NCI-H524 (cell line): ENCODE results near the gene AK3.

ENCODE experiments used
- DNase-seq, 2 experiments: peaks; one replicate each; lab custom pipeline; 2025; lab: John Stamatoyannopoulos, UW

The AK3 gene

DNA sequence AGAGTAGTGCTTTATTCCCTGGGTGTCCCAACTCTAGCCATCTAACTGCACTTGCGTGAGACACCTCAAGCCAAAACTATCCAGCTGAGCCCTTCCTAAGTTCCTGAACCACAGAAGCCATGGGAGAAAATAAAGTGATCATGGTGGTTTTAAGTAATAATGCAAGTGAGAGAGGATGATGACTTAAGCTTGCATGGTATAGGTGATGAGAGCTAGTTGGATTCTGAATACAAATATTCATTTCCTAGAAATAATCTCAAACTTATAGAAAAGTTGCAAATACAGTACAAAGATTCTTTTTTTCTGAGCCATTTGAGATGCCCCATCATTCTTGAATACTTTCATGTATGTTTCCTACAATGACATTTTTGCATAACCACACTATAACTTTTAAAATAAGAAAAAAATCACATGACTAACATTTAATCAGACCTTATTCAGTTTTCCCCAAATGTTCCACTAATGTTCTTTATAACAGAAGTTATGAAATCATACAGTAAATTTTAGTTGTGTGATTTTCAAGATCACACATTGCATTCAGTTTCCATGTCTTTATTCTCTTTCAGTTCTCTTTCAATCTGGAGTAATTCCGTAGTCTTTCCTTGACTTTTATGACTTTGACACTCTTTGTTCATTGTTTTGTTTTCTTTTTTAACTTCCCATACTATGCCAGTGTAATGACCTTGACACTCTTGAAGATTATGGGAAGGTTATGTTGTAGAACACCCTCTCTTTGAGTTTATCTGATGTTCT lies 5.5 kb upstream of the AK3 start:
- no peak for DNase-seq

DNA sequence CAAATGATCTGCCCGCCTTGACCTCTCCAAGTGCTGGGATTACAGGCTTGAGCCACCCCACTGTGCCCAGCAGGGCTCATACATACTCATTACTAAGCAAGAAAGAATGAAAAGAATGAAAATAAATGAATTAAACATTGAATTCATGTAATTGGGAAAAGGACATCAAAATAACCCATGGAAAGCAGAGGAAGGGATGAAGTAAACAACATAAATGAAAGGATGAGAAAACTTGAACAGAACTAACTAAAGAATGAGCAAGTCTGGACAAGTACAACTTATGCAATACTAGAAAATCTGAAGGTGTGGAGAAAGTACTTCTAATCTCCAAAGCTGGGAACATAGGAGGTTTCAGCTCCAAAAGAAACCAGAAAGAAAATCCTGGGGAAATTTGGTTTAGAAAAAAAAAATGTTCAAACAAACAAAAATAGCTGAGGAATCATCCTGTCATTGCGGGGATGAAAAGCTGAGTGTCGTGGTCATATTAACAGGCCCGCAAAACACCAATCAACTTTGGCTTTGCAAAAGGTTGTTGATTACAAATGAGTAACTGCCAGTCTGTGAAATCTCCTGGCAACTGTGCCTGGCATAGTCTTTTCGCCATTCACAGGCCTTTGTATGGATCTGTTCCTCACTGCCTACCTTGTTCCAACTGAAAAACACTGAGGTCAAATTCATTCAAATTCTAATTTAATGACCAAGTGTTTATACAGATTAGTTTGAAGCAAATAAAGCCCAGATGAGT lies 2.3 kb upstream of the AK3 start:
- no peak for DNase-seq

DNA sequence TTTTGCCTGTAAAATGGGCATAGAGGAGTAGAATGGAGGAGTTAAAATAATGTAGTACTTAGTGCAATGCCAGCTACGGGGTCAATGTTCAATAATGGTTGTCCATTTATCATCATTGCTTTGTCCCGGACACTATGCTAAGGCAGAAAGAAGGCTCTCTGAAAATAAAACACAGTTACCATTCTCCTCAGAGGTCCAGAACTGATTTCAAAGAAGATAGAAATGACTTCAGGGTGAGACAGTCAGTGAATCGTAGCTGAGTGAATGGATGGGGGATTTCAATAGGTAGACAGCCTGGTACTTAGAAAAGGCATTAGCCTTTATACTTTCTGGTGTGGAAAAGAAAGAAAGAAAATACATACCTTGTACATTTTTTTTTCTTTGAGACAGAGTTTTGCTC lies 1.2 kb upstream of the AK3 start:
- no peak for DNase-seq

DNA sequence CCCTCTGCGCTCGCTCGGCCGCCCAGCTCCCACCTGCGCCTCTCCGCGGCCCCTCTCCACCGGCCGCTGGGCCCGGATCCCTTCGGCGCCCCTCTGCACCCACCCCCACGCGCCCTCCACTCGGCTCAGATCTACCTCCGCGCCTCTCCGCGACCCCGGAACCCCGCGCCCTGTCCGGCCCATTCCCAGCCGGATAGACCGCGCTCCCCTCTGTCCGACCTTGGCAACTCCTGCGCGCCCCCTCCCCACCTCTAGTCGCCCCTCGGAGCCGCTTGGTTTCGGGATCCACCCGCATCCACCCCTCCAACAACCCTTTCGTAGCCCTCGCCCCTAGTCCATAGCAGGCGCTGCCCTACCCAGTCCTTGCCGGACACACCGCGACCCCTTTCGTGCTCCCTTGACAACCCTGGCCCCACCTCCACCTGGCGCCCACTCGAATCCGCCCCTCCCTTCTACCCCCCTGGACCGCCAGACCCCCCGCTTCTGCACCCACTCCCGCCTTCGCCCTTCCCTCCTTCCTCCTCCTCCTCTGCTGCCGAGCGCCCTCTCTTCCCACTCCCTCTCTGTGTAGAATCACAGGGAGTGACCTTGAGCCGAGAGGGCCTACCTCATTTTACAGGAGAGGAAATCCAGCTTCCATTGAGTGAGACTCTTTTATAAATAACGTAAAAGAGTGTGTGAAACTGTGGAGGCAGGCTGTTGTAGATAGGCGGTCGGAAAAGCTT lies 525 bp upstream of the AK3 start:
- DNase-seq, result peak in 1 of 2 experiments; percentile 43

DNA sequence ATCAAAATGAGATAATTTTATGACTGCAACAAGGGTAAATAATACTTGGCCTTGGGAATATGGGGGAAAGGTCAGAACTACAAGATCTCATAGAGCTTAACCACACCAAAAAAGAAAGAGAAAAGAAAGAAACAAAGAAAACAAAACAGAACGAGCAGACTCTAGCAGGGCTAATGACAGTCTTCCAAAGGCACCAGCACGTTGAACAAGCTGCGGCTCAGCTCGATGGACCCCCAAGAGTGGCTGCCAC lies 689 bp downstream of the AK3 start:
- peak in 1 of 2 experiments; percentile 15 for DNase-seq

DNA sequence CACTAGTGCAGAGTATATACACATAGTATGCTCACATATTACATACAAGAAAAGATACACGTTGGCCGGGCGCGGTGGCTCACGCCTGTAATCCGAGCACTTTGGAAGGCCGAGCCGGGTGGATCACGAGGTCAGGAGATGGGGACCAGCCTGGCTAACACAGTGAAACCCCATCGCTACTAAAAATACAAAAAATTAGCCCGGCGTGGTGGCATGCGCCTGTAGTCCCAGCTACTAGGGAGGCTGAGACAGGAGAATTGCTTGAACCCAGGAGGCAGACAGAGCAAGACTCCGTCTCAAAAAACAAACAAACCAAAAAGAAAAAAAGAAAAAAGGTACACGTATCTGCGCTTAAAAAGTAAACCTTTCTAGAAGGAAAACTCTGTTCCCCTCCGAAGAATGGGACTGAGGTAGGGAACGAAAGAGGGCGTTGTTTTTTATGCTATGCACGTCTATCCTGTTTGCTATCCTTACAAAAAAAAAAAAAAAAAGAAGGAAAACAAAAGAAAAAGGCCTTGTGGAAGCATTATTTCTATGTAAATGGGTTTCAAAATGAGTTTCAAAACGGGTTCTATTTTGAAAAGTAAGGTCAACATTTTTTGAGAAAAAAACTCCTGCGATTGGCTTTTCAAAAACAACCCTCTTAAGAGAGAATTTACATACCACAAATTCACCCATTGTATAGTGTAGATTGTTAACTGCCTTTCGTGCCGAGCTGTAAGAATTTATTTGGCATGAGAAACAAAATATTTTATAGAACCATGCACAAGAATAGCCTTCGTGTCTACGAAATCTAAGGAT lies 1.2 kb downstream of the AK3 start:
- no peak for DNase-seq

DNA sequence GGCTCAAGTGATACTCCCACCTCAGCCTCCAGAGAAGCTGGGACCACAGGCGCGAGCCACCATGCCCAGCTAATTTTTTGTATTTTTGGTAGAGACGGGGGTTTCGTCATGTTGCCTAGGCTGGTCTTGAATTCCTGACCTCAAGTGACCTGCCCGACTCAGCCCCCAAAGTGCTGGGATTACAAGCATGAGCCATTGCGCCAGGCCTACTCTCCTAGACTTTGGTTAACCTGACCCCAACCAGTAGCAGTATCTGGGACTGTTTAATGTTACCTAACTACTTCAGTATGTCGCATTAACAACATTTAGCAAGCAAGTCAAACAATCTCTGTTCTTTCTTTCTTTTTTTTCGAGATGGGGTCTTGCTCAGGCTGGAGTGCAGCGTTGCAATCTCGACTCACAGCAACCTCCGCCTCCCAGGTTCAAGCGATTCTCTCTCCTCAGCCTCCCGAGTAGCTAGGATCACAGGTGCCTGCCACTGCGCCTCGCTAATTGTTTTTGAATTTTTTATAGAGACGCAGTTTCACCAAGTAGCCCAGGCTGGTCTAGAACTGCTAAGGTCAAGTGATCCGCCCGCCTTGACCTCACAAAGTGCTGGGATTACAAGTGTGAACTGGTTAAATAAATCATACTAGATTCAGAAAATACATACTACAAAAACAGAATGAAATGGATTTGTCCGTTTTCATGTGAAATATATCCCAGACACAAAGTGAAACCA lies 2.0 kb downstream of the AK3 start:
- DNase-seq, result no peak

DNA sequence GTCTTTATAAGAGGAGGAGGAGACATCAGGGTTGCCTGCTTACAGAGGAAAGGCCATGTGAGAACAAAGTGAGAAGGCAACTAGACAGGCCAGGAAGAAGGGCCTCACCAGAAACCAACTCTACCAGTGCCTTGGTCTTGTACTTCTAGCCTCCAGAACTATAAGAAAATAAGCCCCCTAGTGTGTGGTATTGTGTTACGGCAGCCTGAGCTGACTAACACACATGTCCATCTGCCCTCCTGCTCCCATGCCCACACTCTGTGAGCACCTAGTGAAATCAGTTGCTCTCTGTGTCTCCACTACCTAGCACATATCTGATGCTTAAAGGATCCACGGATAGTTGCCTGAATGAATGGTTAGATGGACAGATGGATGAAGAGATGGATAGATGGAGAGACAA lies 6.9 kb downstream of the AK3 start:
- peak in 1 of 2 experiments; percentile 14 for DNase-seq

DNA sequence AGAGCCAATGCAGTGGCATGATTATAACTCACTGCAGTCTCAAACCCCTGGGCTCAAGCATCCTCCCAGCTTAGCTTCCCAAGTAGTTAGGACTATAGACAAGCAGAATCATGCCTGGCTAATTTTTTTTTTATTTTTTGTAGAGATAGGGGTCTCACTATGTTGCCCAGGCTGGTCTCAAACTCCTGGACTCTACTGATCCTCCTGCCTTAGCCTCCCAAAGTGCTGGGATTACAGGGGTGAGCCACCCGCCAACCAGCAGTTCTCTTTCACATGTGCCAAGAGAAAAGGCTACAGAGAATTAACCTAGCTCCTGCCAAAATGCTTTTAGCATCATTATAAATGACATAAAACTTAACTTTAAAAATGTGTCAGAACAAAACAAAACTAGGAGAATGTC lies 8.1 kb downstream of the AK3 start:
- no peak for DNase-seq

DNA sequence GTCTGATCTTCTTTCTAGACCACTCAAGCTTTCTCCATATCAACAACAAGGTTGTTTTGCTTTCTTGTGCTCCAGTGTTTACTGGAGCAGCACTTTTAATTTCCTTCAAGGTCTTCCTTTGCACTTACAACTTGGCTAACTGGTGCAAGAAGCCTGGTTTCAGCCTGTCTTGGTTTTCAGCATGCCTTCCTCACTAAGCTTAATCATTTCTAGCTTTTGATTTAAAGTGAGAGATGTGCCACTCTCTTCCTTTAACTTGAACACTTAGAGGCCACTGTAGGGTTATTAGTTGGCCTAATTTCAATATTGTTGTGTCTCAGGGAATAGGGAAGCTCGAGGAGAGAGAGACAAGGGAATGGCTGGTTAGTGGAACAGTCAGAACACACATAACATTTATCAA lies 13.4 kb downstream of the AK3 start:
- DNase-seq, result no peak

DNA sequence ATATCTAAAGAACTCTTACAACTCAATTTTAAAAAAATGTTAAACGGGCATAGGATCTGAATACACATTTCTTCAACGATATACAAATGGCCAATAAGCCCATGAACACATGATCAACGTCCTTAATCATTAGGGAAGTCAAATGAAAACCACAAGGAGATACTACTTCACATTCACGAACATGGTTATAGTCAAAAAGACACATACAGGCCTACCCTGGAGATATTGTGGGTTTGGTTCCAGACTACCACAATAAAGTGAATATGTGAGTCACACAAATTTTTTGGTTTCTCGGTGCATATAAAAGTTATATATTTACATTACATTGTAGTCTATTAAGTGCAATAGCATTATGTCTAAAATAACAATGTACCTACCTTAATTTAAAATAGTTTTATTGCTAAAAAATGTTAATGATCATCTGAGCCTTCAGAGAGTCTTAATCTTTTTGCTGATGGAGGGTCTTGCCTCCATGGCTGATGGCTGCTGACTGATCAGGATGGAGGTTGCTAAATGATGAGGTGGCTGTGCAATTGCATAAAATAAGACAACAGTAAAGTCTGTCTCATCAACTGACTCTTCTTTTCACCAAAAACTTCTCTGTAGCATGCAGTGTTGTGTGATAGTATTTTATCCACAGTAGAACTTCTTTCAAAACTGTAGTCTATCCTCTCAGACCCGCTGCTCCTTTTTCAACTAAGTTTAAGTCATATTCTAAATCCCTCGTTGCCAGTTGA lies 15.1 kb downstream of the AK3 start:
- DNase-seq, result no peak

DNA sequence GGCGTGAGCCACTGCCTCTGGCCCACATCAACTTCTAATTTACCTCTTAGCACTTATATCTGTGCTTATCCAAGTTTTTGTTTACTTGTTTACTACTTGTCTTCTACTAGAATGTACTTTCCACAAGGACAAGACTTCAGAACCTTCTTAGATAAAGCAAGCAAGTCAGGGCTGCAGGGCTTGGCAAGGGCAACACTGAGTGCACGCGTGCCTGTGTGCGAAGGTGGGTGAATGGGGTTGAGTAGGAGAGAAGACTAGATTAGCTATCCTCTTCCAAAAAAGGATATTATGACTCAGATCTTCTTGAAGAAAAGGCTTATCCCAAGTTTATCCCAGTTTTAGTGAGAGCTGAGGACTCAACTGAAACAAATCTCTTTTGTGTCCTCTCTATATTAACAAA lies 19.3 kb downstream of the AK3 start:
- no peak for DNase-seq

DNA sequence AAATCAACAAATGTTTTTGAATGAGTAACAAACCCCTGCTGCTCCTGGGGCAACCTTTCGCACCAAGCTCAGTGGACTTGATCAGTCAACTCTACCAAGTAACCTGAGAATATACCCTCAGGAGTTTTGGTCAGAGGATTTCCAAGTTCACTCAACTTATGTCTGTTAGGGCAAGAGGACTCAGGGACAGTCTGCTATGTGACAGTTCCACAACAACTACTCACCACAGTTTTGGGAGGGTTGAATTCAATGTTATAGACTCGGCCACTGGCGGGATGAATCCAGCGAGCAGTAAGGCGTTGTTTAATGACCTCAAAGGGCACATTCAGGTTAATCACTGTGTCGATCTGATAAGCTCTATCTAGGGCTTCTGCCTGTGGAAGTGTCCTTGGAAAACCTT lies 22.1 kb downstream of the AK3 start:
- DNase-seq, result no peak

DNA sequence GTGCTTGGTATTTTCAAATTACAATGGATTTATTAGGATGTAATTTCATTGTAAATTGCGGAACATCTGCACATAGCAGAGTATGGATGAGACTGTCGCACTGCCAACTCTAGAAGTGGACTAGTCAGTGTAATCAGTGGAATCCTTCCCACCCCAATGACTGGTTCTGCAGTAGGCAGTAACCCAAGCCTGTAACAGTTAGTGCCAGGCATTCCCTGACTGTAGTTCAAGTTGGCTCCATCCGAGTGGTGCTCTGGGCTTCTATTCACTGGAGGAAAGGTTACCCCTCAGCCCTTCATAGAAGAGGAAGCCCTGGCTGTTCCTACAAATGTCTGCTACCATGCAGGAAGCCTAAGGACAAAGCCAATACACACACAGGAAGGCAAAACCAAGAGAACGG lies 23.2 kb downstream of the AK3 start:
- DNase-seq, result no peak

DNA sequence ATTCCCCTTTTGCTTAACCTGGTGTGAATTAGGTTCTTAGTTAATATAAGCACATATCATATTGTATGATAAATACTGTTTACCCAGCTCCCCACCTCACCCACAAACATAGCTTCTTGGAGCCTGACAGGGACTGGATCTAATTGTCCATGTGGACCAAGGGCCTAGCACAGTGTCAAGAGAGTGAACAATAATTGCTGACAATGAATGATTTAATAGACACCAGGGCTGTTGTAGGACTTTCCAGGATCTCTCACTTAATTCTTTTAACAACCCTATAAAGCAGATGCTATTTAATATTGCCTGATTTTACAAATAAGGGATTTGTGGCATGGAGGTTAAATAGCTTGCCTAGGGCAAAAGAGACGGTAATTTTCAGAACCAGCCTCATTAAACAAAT lies 24.8 kb downstream of the AK3 start:
- DNase-seq, result no peak

DNA sequence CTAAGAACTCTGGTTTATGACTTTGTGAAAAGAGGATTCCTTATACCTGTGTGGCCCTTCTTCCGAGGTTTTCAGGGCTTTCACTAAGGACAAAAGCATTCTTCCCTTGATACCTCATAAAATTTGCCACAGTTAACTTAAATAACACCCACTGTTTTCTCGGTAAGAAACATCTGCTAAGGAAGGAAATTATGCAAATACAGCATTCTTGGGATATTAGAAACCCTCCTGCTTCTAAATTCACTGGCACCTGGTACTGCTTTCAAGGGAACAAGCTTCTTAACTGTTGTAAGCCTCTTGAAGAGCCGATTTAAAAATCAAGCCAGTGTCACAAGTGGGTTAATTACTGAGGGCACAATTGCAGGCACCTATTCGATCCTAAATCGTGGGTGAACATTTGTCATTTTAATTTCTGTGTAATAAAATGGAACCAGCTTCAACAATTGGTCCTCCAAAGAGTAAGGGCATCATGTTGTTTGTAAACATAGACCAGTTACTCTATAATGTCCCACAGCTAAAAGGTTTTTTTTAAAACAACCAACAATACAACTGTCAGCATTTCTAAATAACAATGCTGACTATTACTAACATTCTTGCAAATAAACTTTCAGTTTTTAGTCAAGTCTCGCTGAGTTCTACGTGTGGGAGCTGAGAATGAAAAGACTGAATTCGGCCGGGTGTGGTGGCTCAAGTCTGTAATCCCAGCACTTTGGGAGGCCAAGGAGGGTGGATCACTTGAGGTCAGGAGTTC lies 26.6 kb downstream of the AK3 start:
- peak; percentile 82 to 92 for DNase-seq

DNA sequence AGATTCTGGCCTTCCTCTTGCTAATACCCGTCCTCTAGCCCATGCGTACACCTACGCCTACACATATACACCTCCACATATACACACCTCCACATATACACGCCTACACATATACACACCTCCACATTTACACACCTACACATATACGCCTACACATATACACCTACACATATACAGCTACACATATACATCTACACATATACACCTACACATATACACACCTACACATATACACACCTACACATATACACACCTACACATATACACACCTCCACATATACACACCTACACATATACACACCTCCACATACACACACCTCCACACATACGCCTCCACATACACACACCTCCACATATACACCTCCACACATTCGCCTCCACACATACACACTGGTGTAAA lies 27.2 kb downstream of the AK3 start:
- DNase-seq, result peak in 1 of 2 experiments; percentile 8

DNA sequence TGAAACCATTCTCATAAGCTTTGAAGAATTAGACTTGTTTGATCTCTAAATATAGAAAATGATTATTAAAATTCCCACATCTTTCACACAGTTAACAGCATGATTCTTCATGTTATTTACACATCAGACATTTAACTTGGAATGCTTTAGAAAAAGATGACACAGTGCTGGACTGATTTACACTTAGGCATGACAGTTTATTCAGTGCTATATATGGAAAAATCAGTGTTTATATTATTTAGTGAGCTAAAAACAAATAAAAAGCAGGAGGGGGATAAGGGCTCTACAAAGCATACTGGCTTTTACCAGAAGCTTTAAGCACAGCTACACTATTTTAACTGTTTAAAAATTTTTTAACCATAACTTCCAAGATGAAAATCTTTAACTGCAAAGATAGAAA lies 31.6 kb downstream of the AK3 start:
- no peak for DNase-seq

DNA sequence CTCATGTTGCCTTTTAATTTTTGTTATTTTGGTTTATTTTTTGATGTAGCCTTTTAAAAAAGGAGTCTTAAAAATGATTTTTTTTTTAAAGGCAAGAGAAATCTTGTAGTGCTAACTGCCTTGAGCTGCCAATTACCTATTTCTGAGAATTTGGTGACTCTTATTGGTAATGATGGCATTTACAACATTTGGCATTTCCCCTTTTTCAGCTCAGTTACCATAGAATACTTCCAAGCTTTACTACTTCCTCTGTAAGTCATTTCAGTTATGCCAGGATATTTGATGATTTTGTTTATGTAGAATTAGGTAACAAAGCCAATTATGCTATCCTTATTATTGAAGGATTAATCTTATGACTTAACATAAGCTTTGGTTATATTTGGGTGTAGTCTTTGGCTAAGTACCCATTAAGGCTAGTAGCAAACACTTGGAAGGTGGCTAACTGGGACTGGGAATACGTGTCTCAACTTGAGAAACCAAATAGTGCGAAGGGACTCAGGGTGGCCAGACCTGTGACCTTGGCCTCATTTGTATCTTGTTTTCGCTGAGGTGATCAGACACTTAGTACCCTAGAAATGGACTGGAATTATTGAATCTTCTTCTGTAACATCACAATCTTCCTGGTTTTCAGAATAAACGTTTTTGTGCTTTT lies 33.9 kb downstream of the AK3 start:
- DNase-seq, result peak in 1 of 2 experiments; percentile 8

DNA sequence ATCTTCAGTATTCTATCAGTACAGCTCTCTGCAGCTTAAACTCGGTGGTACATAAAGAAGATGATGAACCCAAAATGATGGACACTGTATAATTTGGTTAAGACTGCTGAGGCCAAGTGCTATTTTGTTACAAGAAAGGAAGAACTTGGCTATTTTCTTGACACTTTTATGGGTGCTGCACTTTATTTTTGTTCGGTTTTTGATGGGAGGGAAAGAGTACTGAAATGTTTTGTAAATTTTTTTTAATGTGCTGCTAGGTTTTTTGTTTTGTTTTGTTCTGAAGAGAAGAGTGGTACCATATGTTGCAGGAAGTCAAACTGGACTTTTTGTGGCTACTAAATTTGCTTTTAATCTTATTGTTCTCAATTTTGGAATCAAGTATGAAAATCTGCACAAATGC lies 35.0 kb downstream of the AK3 start:
- no peak for DNase-seq
